NB4 (cell line): ENCODE data around the gene TRIM6.
"Not testable (repeated sequence)": the region's sequence is repeated elsewhere in the genome, so short reads cannot be mapped to it uniquely, and the experiment has no call there.

ENCODE experiments used
- CTCF ChIP-seq: IDR thresholded peaks from one replicate; pipeline ENCODE4 v1.5.1; 2012; ENCODE audit warnings: low read depth, low read length
- MAX ChIP-seq: IDR thresholded peaks from 2 replicates; pipeline ENCODE4 v1.6.1; 2011; ENCODE audit warnings: low read depth, low read length
- POLR2A ChIP-seq: IDR thresholded peaks from 2 replicates; pipeline ENCODE4 v1.6.1; 2011; ENCODE audit warnings: mild to moderate bottlenecking; ENCODE audit not compliant: insufficient read length; ENCODE audit errors: extremely low read depth

GRCh38 chr11:5589906-5590305 is 6.5 kb upstream of the TRIM6 start:
- TF ChIP-seq CTCF, POLR2A, MAX: not testable (repeated sequence)
